HG03565 (cell line): ENCODE data around the gene PLXNB1.
"Not testable (repeated sequence)": the region's sequence is repeated elsewhere in the genome, so short reads cannot be mapped to it uniquely, and the experiment has no call there.

Experiments
- ATAC-seq: cut with Tn5 transposase; IDR thresholded peaks from one replicate; pipeline ENCODE4 v1.9.1; 2021; ENCODE audit warnings: mild to moderate bottlenecking, moderate library complexity; ENCODE audit not compliant: unreplicated experiment

PLXNB1 gene, protein sequence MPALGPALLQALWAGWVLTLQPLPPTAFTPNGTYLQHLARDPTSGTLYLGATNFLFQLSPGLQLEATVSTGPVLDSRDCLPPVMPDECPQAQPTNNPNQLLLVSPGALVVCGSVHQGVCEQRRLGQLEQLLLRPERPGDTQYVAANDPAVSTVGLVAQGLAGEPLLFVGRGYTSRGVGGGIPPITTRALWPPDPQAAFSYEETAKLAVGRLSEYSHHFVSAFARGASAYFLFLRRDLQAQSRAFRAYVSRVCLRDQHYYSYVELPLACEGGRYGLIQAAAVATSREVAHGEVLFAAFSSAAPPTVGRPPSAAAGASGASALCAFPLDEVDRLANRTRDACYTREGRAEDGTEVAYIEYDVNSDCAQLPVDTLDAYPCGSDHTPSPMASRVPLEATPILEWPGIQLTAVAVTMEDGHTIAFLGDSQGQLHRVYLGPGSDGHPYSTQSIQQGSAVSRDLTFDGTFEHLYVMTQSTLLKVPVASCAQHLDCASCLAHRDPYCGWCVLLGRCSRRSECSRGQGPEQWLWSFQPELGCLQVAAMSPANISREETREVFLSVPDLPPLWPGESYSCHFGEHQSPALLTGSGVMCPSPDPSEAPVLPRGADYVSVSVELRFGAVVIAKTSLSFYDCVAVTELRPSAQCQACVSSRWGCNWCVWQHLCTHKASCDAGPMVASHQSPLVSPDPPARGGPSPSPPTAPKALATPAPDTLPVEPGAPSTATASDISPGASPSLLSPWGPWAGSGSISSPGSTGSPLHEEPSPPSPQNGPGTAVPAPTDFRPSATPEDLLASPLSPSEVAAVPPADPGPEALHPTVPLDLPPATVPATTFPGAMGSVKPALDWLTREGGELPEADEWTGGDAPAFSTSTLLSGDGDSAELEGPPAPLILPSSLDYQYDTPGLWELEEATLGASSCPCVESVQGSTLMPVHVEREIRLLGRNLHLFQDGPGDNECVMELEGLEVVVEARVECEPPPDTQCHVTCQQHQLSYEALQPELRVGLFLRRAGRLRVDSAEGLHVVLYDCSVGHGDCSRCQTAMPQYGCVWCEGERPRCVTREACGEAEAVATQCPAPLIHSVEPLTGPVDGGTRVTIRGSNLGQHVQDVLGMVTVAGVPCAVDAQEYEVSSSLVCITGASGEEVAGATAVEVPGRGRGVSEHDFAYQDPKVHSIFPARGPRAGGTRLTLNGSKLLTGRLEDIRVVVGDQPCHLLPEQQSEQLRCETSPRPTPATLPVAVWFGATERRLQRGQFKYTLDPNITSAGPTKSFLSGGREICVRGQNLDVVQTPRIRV (N-terminal part only)

DNA sequence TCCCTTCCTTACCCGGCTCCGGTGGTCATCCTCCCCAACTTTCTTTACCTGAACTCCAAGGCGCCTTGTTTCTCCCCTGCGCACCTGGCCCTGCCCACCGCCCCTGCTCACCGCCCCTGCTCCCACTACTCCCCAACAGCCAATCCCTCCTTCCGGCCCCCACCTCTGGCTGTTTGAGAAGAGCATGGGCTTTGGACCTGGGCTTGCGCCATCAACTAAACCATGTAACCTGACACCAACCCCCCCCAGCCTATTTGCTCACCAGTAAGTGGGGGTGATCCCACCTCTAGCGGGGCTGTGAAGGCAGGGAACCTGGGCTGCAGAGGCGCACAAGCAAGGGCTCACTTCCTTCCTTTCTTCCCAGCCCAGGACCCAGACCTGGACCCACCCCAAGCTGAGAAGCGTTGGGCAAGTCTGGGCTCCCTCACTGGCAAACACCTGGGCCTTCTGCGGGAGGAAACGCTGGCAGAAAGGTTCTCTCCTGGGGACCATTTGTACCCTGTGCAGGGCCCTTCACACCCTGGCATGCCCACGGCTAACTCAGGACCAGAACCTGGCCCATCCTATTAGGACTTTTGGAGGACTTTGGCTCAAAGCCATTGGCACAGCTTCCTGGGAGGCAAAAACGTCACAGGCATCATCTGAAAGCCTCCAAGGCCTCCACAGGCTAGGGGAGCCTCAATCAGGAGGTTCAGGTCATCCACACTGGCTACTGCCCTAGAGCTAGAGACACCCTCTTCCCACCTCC lies at the start of gene PLXNB1:
Gene PLXNB1, minus strand, starts transcription at position 127 of the 748 bp plus-strand sequence. CDS start 5,475 bp downstream, outside the sequence.
- ATAC-seq: no peak

GRCh38 chr3:48478626-48479555 lies 49.0 kb upstream of the PLXNB1 start:
- ATAC-seq: no peak

DNA sequence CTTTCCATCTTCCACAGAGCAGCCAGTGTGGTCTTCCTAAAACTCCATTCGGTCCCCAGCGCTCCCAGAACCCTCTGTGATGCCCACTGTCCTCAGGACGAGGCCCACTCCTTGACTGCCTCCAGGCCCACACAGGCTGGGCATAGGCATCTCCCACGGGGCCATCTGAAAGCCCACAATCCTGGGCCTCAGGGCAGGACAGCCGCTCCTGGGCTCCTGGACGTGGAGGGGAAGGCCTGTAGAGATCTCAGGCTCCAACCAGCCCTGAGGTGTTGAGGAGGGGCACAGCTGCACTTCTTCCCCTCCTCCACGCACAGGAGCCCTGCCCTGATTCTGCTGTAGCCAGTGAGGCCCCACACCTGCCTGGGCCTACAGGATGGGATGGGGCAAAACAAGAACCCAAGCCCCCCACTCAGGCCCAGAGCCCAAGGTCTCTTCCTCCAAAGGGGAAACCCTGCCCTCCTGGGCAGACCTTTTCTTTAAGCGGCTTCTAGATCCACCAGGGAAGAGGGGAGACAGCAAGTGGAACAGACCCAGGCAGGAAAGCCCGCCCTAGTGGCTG lies 48.2 kb upstream of the PLXNB1 start:
- ATAC-seq: no peak

DNA sequence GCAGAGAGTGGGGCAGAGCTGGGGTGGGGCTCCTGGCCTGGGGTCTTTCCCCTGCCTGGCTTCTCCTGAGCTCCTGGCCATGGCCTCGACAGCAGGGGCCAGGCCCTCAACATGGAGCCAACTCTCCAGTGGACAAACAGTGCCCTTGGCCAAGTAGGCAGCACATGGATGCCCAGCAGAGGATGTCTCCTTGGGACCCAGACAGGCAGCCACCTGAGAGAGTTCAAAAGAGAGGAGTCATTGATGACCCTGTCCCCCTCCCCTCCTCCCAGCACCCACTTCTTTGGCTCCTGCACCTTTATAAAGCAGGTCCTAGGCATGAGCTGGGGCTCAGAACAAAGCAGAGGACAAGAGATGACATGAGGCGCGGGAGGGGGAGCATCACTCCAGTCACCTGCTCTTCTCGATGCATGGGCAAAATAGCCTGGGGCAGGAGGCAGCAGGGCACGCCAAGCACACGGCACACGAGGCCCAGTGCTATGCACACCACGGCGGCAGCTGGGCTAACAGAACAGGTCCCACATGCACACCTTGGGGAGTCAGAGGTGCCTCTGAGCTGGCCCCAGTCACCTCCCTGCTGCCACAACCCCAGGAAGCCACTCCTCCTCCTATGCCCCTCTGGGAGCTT lies 46.7 kb upstream of the PLXNB1 start:
- ATAC-seq: no peak

GRCh38 chr3:48475188-48475587 lies 45.3 kb upstream of the PLXNB1 start:
- no peak for ATAC-seq

GRCh38 chr3:48474619-48475018 lies 44.7 kb upstream of the PLXNB1 start:
- ATAC-seq: no peak

- ATAC-seq: not testable (repeated sequence)
Observed at GRCh38 chr3:48474031-48474430, 44.1 kb upstream of the PLXNB1 start.

DNA sequence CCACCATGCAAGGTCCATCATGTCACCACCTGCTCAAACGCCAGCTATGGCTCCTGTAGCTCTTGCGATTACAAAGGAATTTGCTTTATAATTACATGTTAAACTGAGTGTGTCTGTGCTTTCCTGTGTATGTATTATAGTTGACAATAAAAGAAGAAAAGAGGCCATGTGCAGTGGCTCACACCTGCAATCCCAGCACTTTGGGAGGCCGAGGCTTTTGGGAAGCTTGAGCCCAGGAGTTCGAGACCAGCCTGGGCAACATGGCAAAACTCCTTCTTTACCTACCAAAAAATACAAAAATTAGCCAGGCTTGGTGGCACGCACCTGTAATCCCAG lies 43.7 kb upstream of the PLXNB1 start:
- no peak for ATAC-seq

DNA sequence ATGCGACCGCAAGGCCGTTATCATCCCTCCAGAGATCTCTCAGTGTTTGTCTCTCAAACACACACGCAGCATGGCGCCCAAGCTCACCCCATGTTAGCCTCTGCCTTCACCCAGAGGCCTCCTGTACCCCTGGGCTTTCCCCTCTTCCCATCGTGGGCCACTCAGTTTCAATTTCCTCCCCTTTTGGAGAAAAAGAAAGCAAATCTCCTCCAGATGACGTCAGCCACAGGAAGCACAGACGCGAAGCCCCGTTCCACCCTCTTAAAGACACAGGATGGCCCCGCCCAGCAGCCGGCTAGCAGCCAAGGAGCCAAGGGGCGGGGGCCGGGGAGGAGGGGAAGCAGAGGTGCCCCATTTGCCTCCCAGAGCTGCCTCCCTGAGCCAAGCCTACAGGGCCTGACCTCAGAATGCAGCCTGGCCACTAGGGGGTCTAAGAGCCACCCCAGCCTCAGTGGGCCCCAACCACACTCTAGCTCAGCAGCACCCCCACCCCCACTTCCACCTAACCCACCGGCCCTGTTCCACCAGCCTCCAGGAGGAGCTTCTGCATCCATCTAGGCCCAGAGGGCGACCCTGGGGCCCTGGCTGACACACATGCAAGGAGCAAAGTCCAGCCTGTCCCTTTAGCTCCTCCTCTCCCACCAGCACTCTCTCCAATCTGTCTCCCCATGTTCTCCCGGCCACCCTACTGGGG lies 43.2 kb upstream of the PLXNB1 start:
- peak; percentile 79 for ATAC-seq

- ATAC-seq: no peak
Observed at GRCh38 chr3:48472673-48472922, 42.7 kb upstream of the PLXNB1 start.

DNA sequence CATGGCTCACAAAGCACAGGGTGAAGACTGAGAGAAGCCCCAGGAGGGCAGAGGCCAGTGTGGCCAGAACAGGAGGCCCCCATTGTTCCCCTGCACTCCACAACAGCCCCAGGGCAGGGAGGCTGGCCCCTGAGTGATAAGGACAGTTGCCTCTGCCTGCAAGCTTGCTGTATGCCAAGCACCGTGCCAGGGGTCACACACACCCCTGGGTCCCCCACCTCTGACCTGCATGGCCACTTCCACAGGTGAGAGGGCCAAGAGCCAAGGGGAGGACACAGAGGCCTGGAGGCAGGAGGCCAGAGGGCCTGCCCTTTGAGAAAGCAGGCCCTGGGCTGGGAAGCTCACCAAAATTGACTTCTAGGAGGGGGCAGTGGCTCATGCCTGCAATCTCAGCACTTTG lies 40.4 kb upstream of the PLXNB1 start:
- ATAC-seq: no peak

DNA sequence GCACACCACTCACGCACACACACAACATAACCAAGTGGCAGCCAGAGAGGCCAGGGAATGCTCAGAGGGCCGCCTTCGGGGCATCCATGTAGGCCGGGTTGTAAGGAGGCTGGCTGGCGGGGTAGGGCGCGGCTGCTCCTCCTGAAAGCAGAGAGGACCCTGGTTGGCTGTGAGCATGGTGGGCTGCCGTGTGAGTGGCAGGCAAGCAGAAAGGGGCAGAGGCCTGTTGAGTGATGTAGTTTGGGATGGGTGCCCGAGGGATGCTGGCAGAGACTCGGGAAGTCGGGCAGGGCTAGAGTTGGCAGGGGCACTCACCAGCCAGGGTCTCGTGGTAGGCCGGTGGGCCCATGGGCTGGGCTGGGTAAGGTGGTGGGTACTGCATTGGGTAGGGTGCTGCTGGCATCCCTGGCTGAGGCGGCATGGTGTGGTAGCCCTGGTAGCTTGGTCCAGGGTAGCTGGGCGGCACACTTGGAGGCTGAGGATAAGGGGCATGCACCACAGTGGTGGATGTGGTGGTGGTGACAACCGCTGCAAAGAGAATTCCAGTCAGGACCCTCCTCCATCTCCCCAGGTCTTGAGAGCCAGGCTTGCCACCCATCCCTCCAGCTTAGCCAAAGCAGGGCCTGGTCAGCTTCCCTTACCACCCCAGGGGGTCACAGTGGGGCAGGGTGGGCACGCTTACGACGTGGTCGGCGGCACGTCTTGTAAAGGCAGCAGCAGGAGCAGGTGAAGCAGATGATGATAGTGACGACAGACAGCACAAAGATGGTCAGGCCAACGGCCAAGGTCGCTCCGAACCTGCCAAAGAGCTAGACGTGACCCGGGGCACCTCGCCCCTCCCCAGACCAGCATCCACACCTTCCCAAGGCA lies 39.4 kb upstream of the PLXNB1 start:
- ATAC-seq: no peak

- no peak for ATAC-seq
Observed at GRCh38 chr3:48468329-48468731, 38.4 kb upstream of the PLXNB1 start.

GRCh38 chr3:48467473-48468267 lies 37.8 kb upstream of the PLXNB1 start:
- ATAC-seq: no peak

DNA sequence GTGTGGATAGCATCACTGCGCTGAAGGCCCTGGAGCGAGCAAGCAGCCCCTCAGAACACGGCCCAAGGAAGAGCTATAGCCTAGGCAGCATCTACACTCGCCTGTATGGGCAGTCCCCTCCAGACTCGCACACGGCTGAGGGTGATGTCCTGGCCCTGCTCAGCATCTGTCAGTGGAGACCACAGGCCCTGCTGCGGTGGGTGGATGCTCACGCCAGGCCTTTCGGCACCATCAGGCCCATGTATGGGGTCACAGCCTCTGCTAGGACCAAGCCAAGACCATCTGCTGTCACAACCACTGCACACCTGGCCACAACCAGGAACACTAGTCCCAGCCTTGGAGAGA lies 37.2 kb upstream of the PLXNB1 start:
- no peak for ATAC-seq

- no peak for ATAC-seq
Observed at GRCh38 chr3:48466386-48467109, 36.7 kb upstream of the PLXNB1 start.
